ENCODE results near the gene NPDC1.

GRCh38 chr9:137011907-137012675, 33.9 kb downstream of the NPDC1 start:
- TF ChIP-seq POLR2A (IDR thresholded peaks at IDR 0.05; ENCODE audit: low read depth, low read length): no peak
- no peak for TF ChIP-seq POLR2AphosphoS5 (IDR thresholded peaks at IDR 0.05; ENCODE audit: low read depth, low read length)
